ENCODE results near the gene IQCK. TPM values are rescaled to one million over a fixed set of nuclear protein-coding genes. Genes with fewer than 3 reads are reported as not detected.

The IQCK gene
- total and polyA plus RNA-seq, 5 donors from 2014 or later: 0.23 to 1.8 (median 1.6) TPM

DNA sequence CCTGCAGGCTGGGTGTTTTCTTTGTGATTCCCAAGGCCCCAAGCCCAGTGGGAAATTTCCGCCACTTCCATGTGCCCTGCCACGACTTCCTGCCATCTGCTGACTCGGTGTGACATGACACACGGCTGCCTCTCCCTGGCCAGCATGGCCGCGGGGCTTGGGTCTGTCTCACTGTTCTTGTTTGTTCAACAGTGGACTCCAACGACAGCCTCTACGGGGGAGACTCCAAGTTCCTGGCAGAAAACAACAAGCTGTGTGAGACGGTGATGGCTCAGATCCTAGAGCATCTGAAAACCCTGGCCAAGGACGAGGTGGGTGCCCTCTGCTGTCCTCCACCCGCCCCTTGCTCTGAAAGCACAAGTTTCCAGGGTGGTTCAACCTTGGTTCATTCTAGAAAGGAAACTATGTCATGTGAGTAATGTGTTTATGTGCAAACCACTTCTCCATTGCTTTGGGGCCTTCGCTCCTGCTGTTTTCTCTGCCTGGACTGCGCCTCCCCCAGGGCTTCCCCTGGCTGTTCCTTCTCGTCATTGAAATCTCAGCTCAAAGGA lies 26.8 kb upstream of the IQCK start:
- Histone ChIP-seq H3K4me1 (ENCODE audit: control insufficient read depth, insufficient read depth, low read length, poor library complexity, severe bottlenecking) (peaks cover 10% of the 10 kb centered on the region), H3K27ac (ENCODE audit: insufficient read depth, low read length, poor library complexity, severe bottlenecking) (no peak overlapping the region), H3K4me3 (ENCODE audit: low read depth, low read length) (no peak overlapping the region), H3K36me3 (ENCODE audit: control insufficient read depth, insufficient read depth, low read length) (peaks cover 31% of the 10 kb centered on the region), H3K27me3 (ENCODE audit: control insufficient read depth, insufficient read depth, low read length) (no peaks in the 10 kb centered on the region), H3K9me3 (ENCODE audit: control insufficient read depth in 2 of 2, low read length in 2 of 2) (no peaks in the 10 kb centered on the region)
- H3K27ac Mint-ChIP-seq: no peak overlapping the region
- H3K4me1 Mint-ChIP-seq: peaks cover 4 to 23% (median 7%) of the 10 kb centered on the region in 4 donors
- H3K9me3 Mint-ChIP-seq: no peaks in the 10 kb centered on the region
- H3K4me3 Mint-ChIP-seq: no peak overlapping the region
- no peaks in the 10 kb centered on the region for H3K27me3 Mint-ChIP-seq
- peaks cover 36% of the 10 kb centered on the region for H3K36me3 Mint-ChIP-seq
- no peak for DNase-seq
- no peak for ATAC-seq (ENCODE audit: low read depth in 2 of 2)

DNA sequence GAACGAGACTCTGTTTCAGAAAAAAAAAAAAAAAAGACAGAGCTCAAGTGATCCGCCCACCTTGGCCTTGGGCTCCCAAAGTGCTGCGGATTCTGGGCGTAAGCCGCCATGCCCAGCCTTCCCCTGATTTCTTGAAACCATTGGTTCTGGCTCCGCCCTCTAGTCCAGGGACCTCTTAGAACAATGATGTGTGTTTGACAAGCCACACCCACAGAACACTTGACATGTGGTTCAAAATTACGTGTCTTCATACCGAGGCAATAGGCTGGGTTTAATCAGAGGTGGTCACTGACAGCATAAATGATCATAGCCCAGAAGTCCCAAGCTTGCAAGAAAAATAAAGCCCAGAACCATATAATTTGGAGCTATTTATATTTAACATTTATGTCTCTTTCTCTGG lies 23.1 kb upstream of the IQCK start:
- Mint-ChIP-seq H3K4me3 (no peak overlapping the region), H3K4me1 (peaks cover 13 to 43% (median 19%) of the 10 kb centered on the region in 4 donors), H3K36me3 (peaks cover 33% of the 10 kb centered on the region), H3K9me3 (peaks cover 0 to 2% (median 0%) of the 10 kb centered on the region in 7 donors), H3K27ac (peak overlapping the region; percentile 35 to 77 (median 75)), H3K27me3 (no peaks in the 10 kb centered on the region)
- H3K9me3 ChIP-seq (ENCODE audit: control insufficient read depth in 2 of 2, low read length in 2 of 2): no peaks in the 10 kb centered on the region
- no peak overlapping the region for H3K27ac ChIP-seq (ENCODE audit: insufficient read depth, low read length, poor library complexity, severe bottlenecking)
- no peak for DNase-seq
- ATAC-seq (ENCODE audit: low read depth in 2 of 2): no peak
- no peak overlapping the region for H3K4me3 ChIP-seq (ENCODE audit: low read depth, low read length)
- H3K4me1 ChIP-seq (ENCODE audit: control insufficient read depth, insufficient read depth, low read length, poor library complexity, severe bottlenecking): peaks cover 27% of the 10 kb centered on the region
- peaks cover 23% of the 10 kb centered on the region for H3K36me3 ChIP-seq (ENCODE audit: control insufficient read depth, insufficient read depth, low read length)
- no peaks in the 10 kb centered on the region for H3K27me3 ChIP-seq (ENCODE audit: control insufficient read depth, insufficient read depth, low read length)

DNA sequence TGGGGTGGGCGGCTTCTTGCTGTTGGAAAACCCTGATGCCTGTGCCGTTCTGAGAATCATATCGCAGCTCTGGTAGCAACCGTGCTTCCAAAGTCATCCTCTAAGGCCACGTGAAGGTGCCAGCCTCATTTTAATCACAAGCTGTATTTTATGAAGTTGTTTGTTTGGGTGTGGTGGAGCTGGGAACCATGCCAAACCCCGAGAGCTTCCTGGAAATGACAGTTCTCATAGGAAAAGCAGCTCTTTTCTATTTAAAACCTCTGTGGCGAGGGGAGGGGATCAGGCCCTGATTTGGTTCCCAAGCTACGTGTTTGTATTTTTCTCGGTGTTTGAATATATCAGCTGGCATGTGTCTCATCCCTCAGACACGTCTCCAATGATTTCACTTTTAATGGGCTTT lies 21.7 kb upstream of the IQCK start:
- peak; percentile 68 to 74 for ATAC-seq (ENCODE audit: low read depth in 2 of 2)
- peaks cover 0 to 2% (median 0%) of the 10 kb centered on the region in 7 donors for H3K9me3 Mint-ChIP-seq
- Histone ChIP-seq H3K27ac (ENCODE audit: insufficient read depth, low read length, poor library complexity, severe bottlenecking) (peak overlapping the region; percentile 37), H3K4me1 (ENCODE audit: control insufficient read depth, insufficient read depth, low read length, poor library complexity, severe bottlenecking) (peaks cover 27% of the 10 kb centered on the region), H3K36me3 (ENCODE audit: control insufficient read depth, insufficient read depth, low read length) (peaks cover 32% of the 10 kb centered on the region), H3K4me3 (ENCODE audit: low read depth, low read length) (peak overlapping the region; percentile 35), H3K27me3 (ENCODE audit: control insufficient read depth, insufficient read depth, low read length) (no peaks in the 10 kb centered on the region), H3K9me3 (ENCODE audit: control insufficient read depth in 2 of 2, low read length in 2 of 2) (no peaks in the 10 kb centered on the region)
- H3K27ac Mint-ChIP-seq: peak overlapping the region; percentile 79 to 91 (median 90)
- no peaks in the 10 kb centered on the region for H3K27me3 Mint-ChIP-seq
- H3K4me3 Mint-ChIP-seq: peak overlapping the region in 3 of 4 donors; percentile 43 to 63 (median 57)
- DNase-seq: peak in 2 of 3 donors; percentile 22 to 86
- H3K36me3 Mint-ChIP-seq: peaks cover 39% of the 10 kb centered on the region
- peaks cover 13 to 42% (median 19%) of the 10 kb centered on the region in 4 donors for H3K4me1 Mint-ChIP-seq

DNA sequence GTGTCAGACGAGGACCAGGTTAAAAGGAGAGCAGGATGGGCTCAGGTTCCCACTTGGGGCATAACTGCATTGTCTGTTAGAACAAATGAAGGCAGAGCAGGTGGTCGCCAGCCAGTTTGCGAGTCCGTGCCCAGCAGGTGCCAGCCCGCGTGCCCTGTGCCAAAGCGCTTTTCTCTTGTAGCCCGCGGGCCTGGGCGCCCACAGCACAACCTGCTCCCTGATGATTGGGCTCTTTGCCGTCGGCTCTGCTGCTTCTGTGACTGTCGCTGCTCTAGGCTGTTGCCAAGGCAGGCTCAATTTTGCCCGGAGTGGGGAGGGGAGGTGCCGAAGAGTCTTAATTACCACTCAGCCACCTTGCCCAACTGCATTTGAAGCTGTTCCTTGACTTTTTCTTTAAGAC lies 21.1 kb upstream of the IQCK start:
- Histone ChIP-seq H3K36me3 (ENCODE audit: control insufficient read depth, insufficient read depth, low read length) (peaks cover 30% of the 10 kb centered on the region), H3K9me3 (ENCODE audit: control insufficient read depth in 2 of 2, low read length in 2 of 2) (no peaks in the 10 kb centered on the region), H3K27me3 (ENCODE audit: control insufficient read depth, insufficient read depth, low read length) (no peaks in the 10 kb centered on the region), H3K4me3 (ENCODE audit: low read depth, low read length) (no peak overlapping the region), H3K27ac (ENCODE audit: insufficient read depth, low read length, poor library complexity, severe bottlenecking) (no peak overlapping the region), H3K4me1 (ENCODE audit: control insufficient read depth, insufficient read depth, low read length, poor library complexity, severe bottlenecking) (peaks cover 27% of the 10 kb centered on the region)
- H3K27ac Mint-ChIP-seq: peak overlapping the region; percentile 79 to 91 (median 90)
- ATAC-seq (ENCODE audit: low read depth in 2 of 2): no peak
- H3K27me3 Mint-ChIP-seq: no peaks in the 10 kb centered on the region
- H3K36me3 Mint-ChIP-seq: peaks cover 39% of the 10 kb centered on the region
- no peak for DNase-seq
- peaks cover 0 to 2% (median 0%) of the 10 kb centered on the region in 7 donors for H3K9me3 Mint-ChIP-seq
- H3K4me3 Mint-ChIP-seq: peak overlapping the region in 2 of 4 donors; percentile 57 to 63
- peaks cover 13 to 40% (median 19%) of the 10 kb centered on the region in 4 donors for H3K4me1 Mint-ChIP-seq

DNA sequence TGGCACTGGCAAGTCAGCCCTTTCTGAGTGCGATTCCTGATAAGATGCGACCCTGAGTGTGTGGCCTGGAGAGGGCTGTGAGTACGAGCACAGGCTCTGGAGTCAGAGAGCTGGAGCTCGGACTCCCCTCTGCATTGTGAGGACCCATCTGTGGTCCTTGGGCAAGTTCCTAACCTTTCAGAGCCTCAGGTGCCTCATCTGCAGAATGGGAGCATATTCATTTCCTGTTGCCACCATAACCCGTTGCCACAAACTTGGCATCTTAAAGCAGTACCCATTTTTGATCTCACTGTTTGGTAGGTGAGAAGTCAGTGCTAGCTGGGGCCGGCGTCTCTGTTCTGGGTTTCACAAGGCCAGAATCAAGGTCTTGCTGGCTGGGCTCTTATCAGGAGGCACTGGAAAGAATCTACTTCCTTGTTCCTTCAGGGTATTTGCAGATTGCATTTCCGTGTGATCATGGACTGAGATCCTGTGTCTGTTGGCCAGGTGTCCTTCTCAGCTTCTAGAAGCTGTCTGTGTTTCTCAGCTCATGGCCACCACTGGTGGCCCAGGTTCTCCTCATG lies 20.2 kb upstream of the IQCK start:
- DNase-seq (no peak), ATAC-seq (ENCODE audit: low read depth in 2 of 2) (no peak)
- Histone ChIP-seq H3K9me3 (ENCODE audit: control insufficient read depth in 2 of 2, low read length in 2 of 2) (no peaks in the 10 kb centered on the region), H3K36me3 (ENCODE audit: control insufficient read depth, insufficient read depth, low read length) (peaks cover 24% of the 10 kb centered on the region), H3K4me3 (ENCODE audit: low read depth, low read length) (no peak overlapping the region), H3K4me1 (ENCODE audit: control insufficient read depth, insufficient read depth, low read length, poor library complexity, severe bottlenecking) (peaks cover 27% of the 10 kb centered on the region), H3K27ac (ENCODE audit: insufficient read depth, low read length, poor library complexity, severe bottlenecking) (no peak overlapping the region), H3K27me3 (ENCODE audit: control insufficient read depth, insufficient read depth, low read length) (no peaks in the 10 kb centered on the region)
- peaks cover 0 to 2% (median 0%) of the 10 kb centered on the region in 7 donors for H3K9me3 Mint-ChIP-seq
- no peaks in the 10 kb centered on the region for H3K27me3 Mint-ChIP-seq
- H3K4me1 Mint-ChIP-seq: peaks cover 13 to 40% (median 19%) of the 10 kb centered on the region in 4 donors
- H3K4me3 Mint-ChIP-seq: peak overlapping the region in 1 of 4 donors; percentile 64
- H3K27ac Mint-ChIP-seq: peak overlapping the region; percentile 90 to 98 (median 91)
- peaks cover 40% of the 10 kb centered on the region for H3K36me3 Mint-ChIP-seq

DNA sequence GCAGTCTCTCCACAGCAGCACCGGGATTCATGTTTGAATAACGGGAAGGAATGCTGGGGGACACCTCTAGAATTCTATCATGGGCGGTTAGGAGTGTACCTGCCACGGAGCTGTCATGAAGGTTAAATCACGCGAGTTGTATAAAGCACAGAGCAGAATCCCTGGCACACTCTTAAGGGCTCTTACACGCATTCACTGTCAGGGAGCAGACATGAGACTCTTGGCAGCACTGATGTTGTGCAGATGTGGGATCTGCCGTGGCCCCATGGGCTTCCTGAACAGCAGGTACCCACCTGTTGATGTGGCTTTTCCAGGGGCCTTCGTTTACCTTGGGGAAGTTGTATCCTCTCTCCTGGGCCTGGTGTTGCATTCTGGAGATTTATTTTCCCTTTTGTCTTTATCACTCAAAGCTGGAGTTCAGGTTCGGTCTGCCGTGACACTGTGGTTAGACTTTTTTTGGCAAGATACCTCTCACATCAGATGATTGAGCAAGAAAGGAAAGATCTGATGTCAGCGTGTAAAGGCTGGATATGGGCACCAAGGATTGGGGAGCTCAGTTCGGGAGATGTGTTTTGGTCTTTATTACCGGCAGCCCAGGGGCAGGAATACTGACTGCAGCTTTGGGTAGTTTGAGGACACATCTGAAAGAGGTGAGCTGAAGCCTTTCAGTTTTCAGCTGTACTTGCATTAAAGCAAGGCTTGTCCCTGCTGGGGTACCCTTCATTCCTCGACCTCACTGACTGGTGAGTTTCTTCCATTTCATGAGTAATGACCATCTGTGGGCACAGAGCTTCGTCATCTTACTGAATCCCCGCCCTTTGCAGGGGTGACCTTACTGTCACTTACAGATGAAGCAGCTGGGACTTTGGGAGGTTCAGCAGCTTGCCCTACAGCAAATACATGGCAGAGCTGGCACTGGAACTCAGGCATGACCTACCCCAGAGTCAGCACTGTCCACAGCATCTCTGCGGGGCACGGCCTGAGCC lies 19.3 kb upstream of the IQCK start:
- H3K36me3 Mint-ChIP-seq: peaks cover 44% of the 10 kb centered on the region
- no peak for ATAC-seq (ENCODE audit: low read depth in 2 of 2)

DNA sequence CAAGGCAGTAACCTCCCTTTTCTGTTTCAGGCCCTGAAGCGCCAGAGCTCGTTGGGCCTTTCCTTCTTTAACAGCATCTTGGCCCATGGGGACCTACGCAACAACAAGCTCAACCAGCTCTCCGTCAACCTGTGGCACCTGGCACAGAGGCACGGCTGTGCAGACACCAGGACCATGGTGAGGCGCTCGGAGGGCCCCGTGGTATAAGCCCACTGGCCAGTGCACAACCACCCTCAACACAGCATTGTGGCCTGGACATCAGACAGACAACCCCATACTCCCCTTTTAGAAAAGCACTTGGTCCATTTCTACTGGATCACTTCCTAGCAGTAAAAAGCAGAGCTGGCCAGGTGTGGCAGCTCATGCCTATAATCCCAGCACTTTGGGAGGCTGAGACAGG lies 18.6 kb upstream of the IQCK start:
- peaks cover 27% of the 10 kb centered on the region for H3K4me1 ChIP-seq (ENCODE audit: control insufficient read depth, insufficient read depth, low read length, poor library complexity, severe bottlenecking)
- H3K27me3 ChIP-seq (ENCODE audit: control insufficient read depth, insufficient read depth, low read length): no peaks in the 10 kb centered on the region
- no peaks in the 10 kb centered on the region for H3K9me3 ChIP-seq (ENCODE audit: control insufficient read depth in 2 of 2, low read length in 2 of 2)
- DNase-seq: no peak
- no peak for ATAC-seq (ENCODE audit: low read depth in 2 of 2)
- Mint-ChIP-seq H3K4me3 (no peak overlapping the region), H3K27ac (peak overlapping the region in 1 of 3 donors; percentile 53), H3K4me1 (peaks cover 8 to 40% (median 17%) of the 10 kb centered on the region in 4 donors), H3K9me3 (peaks cover 0 to 2% (median 0%) of the 10 kb centered on the region in 7 donors), H3K36me3 (peaks cover 39% of the 10 kb centered on the region), H3K27me3 (no peaks in the 10 kb centered on the region)
- peaks cover 31% of the 10 kb centered on the region for H3K36me3 ChIP-seq (ENCODE audit: control insufficient read depth, insufficient read depth, low read length)
- no peak overlapping the region for H3K27ac ChIP-seq (ENCODE audit: insufficient read depth, low read length, poor library complexity, severe bottlenecking)
- no peak overlapping the region for H3K4me3 ChIP-seq (ENCODE audit: low read depth, low read length)

More for the DNA sequence above, 19.3 kb upstream of the IQCK start:
- Histone ChIP-seq H3K4me1 (ENCODE audit: control insufficient read depth, insufficient read depth, low read length, poor library complexity, severe bottlenecking) (peaks cover 27% of the 10 kb centered on the region), H3K27me3 (ENCODE audit: control insufficient read depth, insufficient read depth, low read length) (no peaks in the 10 kb centered on the region), H3K9me3 (ENCODE audit: control insufficient read depth in 2 of 2, low read length in 2 of 2) (no peaks in the 10 kb centered on the region), H3K27ac (ENCODE audit: insufficient read depth, low read length, poor library complexity, severe bottlenecking) (no peak overlapping the region), H3K36me3 (ENCODE audit: control insufficient read depth, insufficient read depth, low read length) (peaks cover 29% of the 10 kb centered on the region), H3K4me3 (ENCODE audit: low read depth, low read length) (no peak overlapping the region)
- Mint-ChIP-seq H3K9me3 (peaks cover 0 to 2% (median 0%) of the 10 kb centered on the region in 7 donors), H3K4me1 (peaks cover 13 to 40% (median 19%) of the 10 kb centered on the region in 4 donors), H3K27me3 (no peaks in the 10 kb centered on the region), H3K27ac (peak overlapping the region; percentile 53 to 98 (median 90)), H3K4me3 (peak overlapping the region in 2 of 4 donors; percentile 10 to 64)
- no peak for DNase-seq
